ENCODE measurements around the gene TMEM11. TPM values are rescaled to one million over a fixed set of nuclear protein-coding genes. Genes with fewer than 3 reads are reported as not detected.

Gene TMEM11
- total RNA-seq, 1 donor from 2014 or later: 17.3 TPM

DNA sequence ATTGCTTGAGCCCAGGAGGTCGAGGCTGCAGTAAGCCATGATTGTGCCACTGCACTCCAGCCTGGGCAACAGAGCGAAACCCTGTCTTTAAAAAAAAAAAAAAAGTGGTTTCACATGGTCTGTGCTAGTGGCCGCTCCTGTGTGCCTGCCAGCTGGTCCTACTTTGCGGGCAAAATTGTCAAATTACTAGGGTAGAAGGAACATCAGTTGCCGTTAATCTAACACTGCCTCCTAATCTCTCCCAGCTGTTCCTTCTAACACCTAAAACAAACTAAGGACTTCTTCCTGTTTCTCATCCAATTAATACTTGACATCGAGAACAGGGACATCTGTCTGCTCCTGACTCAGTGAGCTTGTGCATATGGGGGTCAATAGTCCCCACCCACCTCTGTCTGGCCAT is 23.9 kb downstream of the TMEM11 start:
- H3K36me3 Mint-ChIP-seq: peaks cover 22% of the 10 kb centered on the region
- H3K4me2 ChIP-seq: no peak overlapping the region
- H2AFZ ChIP-seq (replicated peaks): no peak overlapping the region
- TF ChIP-seq CTCF (IDR thresholded peaks at IDR 0.05) (no peak), EZH2 (IDR thresholded peaks at IDR 0.05) (no peak), EZH2phosphoT487 (IDR thresholded peaks at IDR 0.05) (no peak)
- no peaks in the 10 kb centered on the region for H3K4me1 ChIP-seq
- no peak overlapping the region for H3K4me3 ChIP-seq
- peaks cover 2% of the 10 kb centered on the region for H3K27me3 Mint-ChIP-seq (ENCODE audit: insufficient read depth, low read depth)
- H3K9ac ChIP-seq: no peak overlapping the region
- H3K36me3 ChIP-seq: no peaks in the 10 kb centered on the region
- H3K4me1 Mint-ChIP-seq: no peaks in the 10 kb centered on the region
- H3K27ac ChIP-seq: no peak overlapping the region
- no peak overlapping the region for H3K27ac Mint-ChIP-seq
- no peaks in the 10 kb centered on the region for H4K20me1 ChIP-seq (ENCODE audit: low read depth)
- no peaks in the 10 kb centered on the region for H3K79me2 ChIP-seq (ENCODE audit: low read depth)
- H3K4me3 Mint-ChIP-seq: no peak overlapping the region
- DNase-seq (ENCODE audit: low spot score): no peak
- H3K27me3 ChIP-seq: no peaks in the 10 kb centered on the region
- H3F3A ChIP-seq (ENCODE audit: low read depth): no peaks in the 10 kb centered on the region
- no peaks in the 10 kb centered on the region for H3K9me3 ChIP-seq (ENCODE audit: low read depth)
- H3K9me3 Mint-ChIP-seq: no peaks in the 10 kb centered on the region

GRCh38 chr17:21189361-21189760 is 24.6 kb downstream of the TMEM11 start:
- H3F3A ChIP-seq (ENCODE audit: low read depth): no peaks in the 10 kb centered on the region
- no peak overlapping the region for H3K4me3 ChIP-seq
- H3K27ac ChIP-seq: no peak overlapping the region
- no peak overlapping the region for H3K4me3 Mint-ChIP-seq
- no peak for TF ChIP-seq EZH2phosphoT487 (IDR thresholded peaks at IDR 0.05)
- no peak for TF ChIP-seq EZH2 (IDR thresholded peaks at IDR 0.05)
- TF ChIP-seq CTCF (IDR thresholded peaks at IDR 0.05): no peak
- no peaks in the 10 kb centered on the region for H4K20me1 ChIP-seq (ENCODE audit: low read depth)
- H3K4me1 ChIP-seq: no peaks in the 10 kb centered on the region
- no peaks in the 10 kb centered on the region for H3K9me3 ChIP-seq (ENCODE audit: low read depth)
- peaks cover 27% of the 10 kb centered on the region for H3K36me3 Mint-ChIP-seq
- no peaks in the 10 kb centered on the region for H3K27me3 ChIP-seq
- peaks cover 2% of the 10 kb centered on the region for H3K27me3 Mint-ChIP-seq (ENCODE audit: insufficient read depth, low read depth)
- no peaks in the 10 kb centered on the region for H3K4me1 Mint-ChIP-seq
- no peaks in the 10 kb centered on the region for H3K79me2 ChIP-seq (ENCODE audit: low read depth)
- no peaks in the 10 kb centered on the region for H3K36me3 ChIP-seq
- H3K9ac ChIP-seq: no peak overlapping the region
- H2AFZ ChIP-seq (replicated peaks): no peak overlapping the region
- no peak for DNase-seq (ENCODE audit: low spot score)
- H3K9me3 Mint-ChIP-seq: no peaks in the 10 kb centered on the region
- H3K27ac Mint-ChIP-seq: no peak overlapping the region
- no peak overlapping the region for H3K4me2 ChIP-seq

DNA sequence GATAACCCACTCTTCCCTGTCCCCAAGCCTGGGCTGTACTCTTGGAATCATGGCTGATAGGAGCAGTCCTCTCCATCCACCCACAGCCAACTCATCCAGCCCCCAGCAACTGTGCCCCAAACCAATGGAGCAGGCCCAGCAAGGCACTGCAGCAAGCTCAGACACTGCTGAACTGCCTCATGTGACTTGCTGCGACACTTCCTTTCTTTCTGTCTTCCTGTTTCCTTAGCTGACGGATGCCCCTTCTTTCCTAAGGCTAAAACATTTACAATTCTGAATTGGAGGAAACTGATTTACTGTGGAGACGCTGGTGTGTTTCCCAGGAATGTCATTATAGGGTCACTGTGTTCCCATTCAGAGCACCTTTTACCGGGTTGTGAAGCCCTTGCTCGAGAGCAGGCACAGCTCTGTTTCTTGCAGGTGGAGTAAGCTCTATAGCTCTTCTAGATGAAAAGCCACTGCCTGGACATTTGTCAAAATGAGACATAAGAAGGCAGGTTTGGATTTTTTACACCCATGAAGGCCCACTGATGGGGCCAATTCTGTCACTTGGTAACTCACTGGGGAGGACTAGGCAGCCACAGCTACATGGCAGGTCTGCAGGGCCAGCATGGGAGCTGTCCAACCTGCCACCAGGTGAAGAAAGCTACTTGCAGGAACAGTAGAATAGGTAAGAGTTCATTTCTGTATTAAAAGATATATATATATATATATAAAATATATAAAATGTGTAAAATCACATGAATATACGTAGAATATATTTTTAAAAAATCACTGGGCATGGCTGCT is 27.4 kb downstream of the TMEM11 start:
- no peak overlapping the region for H3K9ac ChIP-seq
- H3K36me3 ChIP-seq: no peaks in the 10 kb centered on the region
- no peaks in the 10 kb centered on the region for H3K4me1 Mint-ChIP-seq
- no peaks in the 10 kb centered on the region for H4K20me1 ChIP-seq (ENCODE audit: low read depth)
- no peaks in the 10 kb centered on the region for H3K79me2 ChIP-seq (ENCODE audit: low read depth)
- no peaks in the 10 kb centered on the region for H3F3A ChIP-seq (ENCODE audit: low read depth)
- H3K4me1 ChIP-seq: no peaks in the 10 kb centered on the region
- no peaks in the 10 kb centered on the region for H3K9me3 ChIP-seq (ENCODE audit: low read depth)
- H2AFZ ChIP-seq (replicated peaks): no peak overlapping the region
- H3K27me3 ChIP-seq: no peaks in the 10 kb centered on the region
- H3K4me2 ChIP-seq: no peak overlapping the region
- no peaks in the 10 kb centered on the region for H3K27me3 Mint-ChIP-seq (ENCODE audit: insufficient read depth, low read depth)
- no peak overlapping the region for H3K27ac ChIP-seq
- DNase-seq (ENCODE audit: low spot score): no peak
- no peak overlapping the region for H3K27ac Mint-ChIP-seq
- no peaks in the 10 kb centered on the region for H3K9me3 Mint-ChIP-seq
- H3K36me3 Mint-ChIP-seq: peaks cover 26% of the 10 kb centered on the region
- H3K4me3 ChIP-seq: no peak overlapping the region
- TF ChIP-seq EZH2phosphoT487 (IDR thresholded peaks at IDR 0.05): no peak
- TF ChIP-seq EZH2 (IDR thresholded peaks at IDR 0.05): no peak
- no peak for TF ChIP-seq CTCF (IDR thresholded peaks at IDR 0.05)
- no peak overlapping the region for H3K4me3 Mint-ChIP-seq
